ENCODE data around the gene MAPK1.
"Not testable (repeated sequence)": the region's sequence is repeated elsewhere in the genome, so short reads cannot be mapped to it uniquely, and the experiment has no call there.

The MAPK1 gene

GRCh38 chr22:21720191-21720859, 147.1 kb downstream of the MAPK1 start:
- not testable (repeated sequence) for DNase-seq

- no peak for DNase-seq
Observed at GRCh38 chr22:21719024-21719423, 148.4 kb downstream of the MAPK1 start.

- no peak for DNase-seq
Observed at GRCh38 chr22:21718499-21718898, 148.9 kb downstream of the MAPK1 start.

GRCh38 chr22:21716395-21717122, 150.9 kb downstream of the MAPK1 start:
- DNase-seq = not testable (repeated sequence)

GRCh38 chr22:21714786-21715185, 152.7 kb downstream of the MAPK1 start:
- DNase-seq = no peak

GRCh38 chr22:21714059-21714770, 153.2 kb downstream of the MAPK1 start:
- DNase-seq = no peak

GRCh38 chr22:21713428-21714058, 153.9 kb downstream of the MAPK1 start:
- DNase-seq = no peak

- peak; percentile 40 to 43 for DNase-seq
Observed at GRCh38 chr22:21712751-21713427, 154.6 kb downstream of the MAPK1 start.

- no peak for DNase-seq
Observed at GRCh38 chr22:21711851-21712250, 155.6 kb downstream of the MAPK1 start.

- DNase-seq = no peak
Observed at GRCh38 chr22:21710156-21710555, 157.3 kb downstream of the MAPK1 start.

- no peak for DNase-seq
Observed at GRCh38 chr22:21709688-21710087, 157.8 kb downstream of the MAPK1 start.

GRCh38 chr22:21708960-21709359, 158.5 kb downstream of the MAPK1 start:
- no peak for DNase-seq

- no peak for DNase-seq
Observed at GRCh38 chr22:21707677-21708076, 159.8 kb downstream of the MAPK1 start.

Data from stimulated activated CD4-positive, alpha-beta T cell treated with anti-CD3 and anti-CD28 coated beads, Interleukin-4, amount 100 ng/mL, for 4 hours (primary cell).